Stimulated activated CD8-positive, alpha-beta memory T cell treated with anti-CD3 and anti-CD28 coated beads, Interleukin-7, amount 100 ng/mL, for 4 hours (primary cell): ENCODE measurements around the gene PPM1M.
A peak's percentile ranks its signal among the peaks of the same experiment; 100 is the strongest.
"Not testable (repeated sequence)": the region's sequence is repeated elsewhere in the genome, so short reads cannot be mapped to it uniquely, and the experiment has no call there.

Experiments
- DNase-seq, 2 donors: peaks; one replicate each; pipeline ENCODE4 v3.0.0-alpha.2; 2020; ENCODE audit warnings: low read depth in 2 of 2

Gene PPM1M

GRCh38 chr3:52277071-52277964 lies 31.8 kb downstream of the PPM1M start:
- DNase-seq, result peak; percentile 67 to 78

GRCh38 chr3:52277972-52278509 lies 32.5 kb downstream of the PPM1M start:
- peak; percentile 24 to 68 for DNase-seq

GRCh38 chr3:52278510-52279069 lies 33.0 kb downstream of the PPM1M start, which contains the start of gene WDR82:
Gene WDR82, minus strand, starts transcription at chr3:52278649. Its CDS starts 288 bp downstream, at chr3:52278361.
- peak; percentile 90 to 98 for DNase-seq

- no peak for DNase-seq
Measured at GRCh38 chr3:52279596-52279995, 34.0 kb downstream of the PPM1M start.

- DNase-seq, result no peak
Measured at GRCh38 chr3:52280050-52280461, 34.5 kb downstream of the PPM1M start.

GRCh38 chr3:52281981-52282801 lies 36.6 kb downstream of the PPM1M start:
- peak in 1 of 2 donors; percentile 26 for DNase-seq

- no peak for DNase-seq
Measured at GRCh38 chr3:52283306-52283705, 37.7 kb downstream of the PPM1M start.

GRCh38 chr3:52284051-52284450 lies 38.5 kb downstream of the PPM1M start:
- not testable (repeated sequence) for DNase-seq

GRCh38 chr3:52286777-52287110 lies 41.2 kb downstream of the PPM1M start:
- DNase-seq, result no peak

- no peak for DNase-seq
Measured at GRCh38 chr3:52288674-52289073, 43.1 kb downstream of the PPM1M start.

- DNase-seq, result no peak
Measured at GRCh38 chr3:52289338-52289746, 43.8 kb downstream of the PPM1M start.

- DNase-seq, result no peak
Measured at GRCh38 chr3:52289747-52290595, 44.4 kb downstream of the PPM1M start.

- DNase-seq, result no peak
Measured at GRCh38 chr3:52290596-52291507, 45.3 kb downstream of the PPM1M start.

GRCh38 chr3:52291508-52292181 lies 46.1 kb downstream of the PPM1M start:
- DNase-seq, result peak in 1 of 2 donors; percentile 27

GRCh38 chr3:52292247-52293065 lies 46.9 kb downstream of the PPM1M start:
- DNase-seq, result no peak

- DNase-seq, result no peak
Measured at GRCh38 chr3:52293491-52294319, 48.1 kb downstream of the PPM1M start.

GRCh38 chr3:52294320-52295150 lies 49.0 kb downstream of the PPM1M start:
- no peak for DNase-seq
